Measurements from ENCODE around the gene EXO1. TPM values are rescaled to one million over a fixed set of nuclear protein-coding genes. Genes with fewer than 3 reads are reported as not detected.

Gene EXO1
- total RNA-seq, 4 donors from 2014 or later: 0.39 TPM; not detected in 3

GRCh38 chr1:241836941-241837340 lies 11.1 kb upstream of the EXO1 start:
- H3K36me3 ChIP-seq: no peaks in the 10 kb centered on the region
- H3K4me3 ChIP-seq: no peak overlapping the region
- TF ChIP-seq EP300 (IDR thresholded peaks at IDR 0.05) (no peak), CTCF (IDR thresholded peaks at IDR 0.05) (no peak)
- H3K27ac ChIP-seq: no peak overlapping the region
- peaks cover 0 to 3% (median 0%) of the 10 kb centered on the region in 4 donors for H3K4me1 ChIP-seq
- no peaks in the 10 kb centered on the region for H3K9me3 ChIP-seq
- DNase-seq (ENCODE audit: low spot score in 2 of 2): no peak
- WGBS, 2 donors: 65 to 85% methylated on average over 2 of the region's 2 CpGs
- no peaks in the 10 kb centered on the region for H3K27me3 ChIP-seq

- Histone ChIP-seq H3K36me3 (no peaks in the 10 kb centered on the region), H3K4me3 (no peak overlapping the region), H3K27ac (no peak overlapping the region), H3K9me3 (no peaks in the 10 kb centered on the region), H3K4me1 (peaks cover 0 to 3% (median 0%) of the 10 kb centered on the region in 4 donors), H3K27me3 (no peaks in the 10 kb centered on the region)
- WGBS, 2 donors: 71 to 76% methylated on average over 5 of the region's 5 CpGs
- no peak for DNase-seq (ENCODE audit: low spot score in 2 of 2)
- TF ChIP-seq CTCF (IDR thresholded peaks at IDR 0.05) (no peak), POLR2A (IDR thresholded peaks at IDR 0.05) (no peak)
Measured at GRCh38 chr1:241837416-241837815, 10.6 kb upstream of the EXO1 start.

DNA sequence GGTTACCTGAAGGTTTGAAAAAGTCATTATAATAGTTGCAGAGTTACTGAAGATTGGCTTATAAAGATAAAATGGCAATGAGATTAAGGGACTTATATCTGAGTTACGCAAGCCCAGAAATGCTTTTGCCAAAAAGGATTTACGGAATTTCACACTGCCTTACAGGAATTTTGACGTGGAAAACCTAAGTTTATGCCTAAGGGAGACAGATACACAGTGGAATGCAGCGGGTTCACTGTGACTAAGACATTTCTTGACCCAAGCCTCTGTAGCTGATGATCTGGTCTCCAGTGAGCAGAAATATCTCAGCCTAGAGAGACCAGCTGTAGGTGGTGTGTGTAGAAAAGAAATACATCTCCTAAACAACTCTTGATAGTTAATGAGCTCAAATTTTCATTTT lies 10.1 kb upstream of the EXO1 start:
- Histone ChIP-seq H3K27ac (no peak overlapping the region), H3K36me3 (no peaks in the 10 kb centered on the region), H3K27me3 (no peaks in the 10 kb centered on the region), H3K9me3 (no peaks in the 10 kb centered on the region), H3K4me3 (no peak overlapping the region), H3K4me1 (peaks cover 0 to 3% (median 0%) of the 10 kb centered on the region in 4 donors)
- WGBS, 2 donors: 70 to 81% methylated on average over 4 of the region's 4 CpGs
- TF ChIP-seq CTCF (IDR thresholded peaks at IDR 0.05) (no peak), POLR2A (IDR thresholded peaks at IDR 0.05) (no peak), EP300 (IDR thresholded peaks at IDR 0.05) (no peak)
- no peak for DNase-seq (ENCODE audit: low spot score in 2 of 2)

GRCh38 chr1:241838897-241839296 lies 9.1 kb upstream of the EXO1 start:
- Histone ChIP-seq H3K36me3 (no peaks in the 10 kb centered on the region), H3K9me3 (no peaks in the 10 kb centered on the region), H3K27ac (no peak overlapping the region), H3K4me1 (peaks cover 0 to 3% (median 0%) of the 10 kb centered on the region in 4 donors), H3K27me3 (no peaks in the 10 kb centered on the region), H3K4me3 (no peak overlapping the region)
- 87 to 93% methylated on average over 5 of the region's 5 CpGs for WGBS, 2 donors
- TF ChIP-seq POLR2A (IDR thresholded peaks at IDR 0.05): no peak
- no peak for TF ChIP-seq CTCF (IDR thresholded peaks at IDR 0.05)
- no peak for TF ChIP-seq EP300 (IDR thresholded peaks at IDR 0.05)
- no peak for DNase-seq (ENCODE audit: low spot score in 2 of 2)

DNA sequence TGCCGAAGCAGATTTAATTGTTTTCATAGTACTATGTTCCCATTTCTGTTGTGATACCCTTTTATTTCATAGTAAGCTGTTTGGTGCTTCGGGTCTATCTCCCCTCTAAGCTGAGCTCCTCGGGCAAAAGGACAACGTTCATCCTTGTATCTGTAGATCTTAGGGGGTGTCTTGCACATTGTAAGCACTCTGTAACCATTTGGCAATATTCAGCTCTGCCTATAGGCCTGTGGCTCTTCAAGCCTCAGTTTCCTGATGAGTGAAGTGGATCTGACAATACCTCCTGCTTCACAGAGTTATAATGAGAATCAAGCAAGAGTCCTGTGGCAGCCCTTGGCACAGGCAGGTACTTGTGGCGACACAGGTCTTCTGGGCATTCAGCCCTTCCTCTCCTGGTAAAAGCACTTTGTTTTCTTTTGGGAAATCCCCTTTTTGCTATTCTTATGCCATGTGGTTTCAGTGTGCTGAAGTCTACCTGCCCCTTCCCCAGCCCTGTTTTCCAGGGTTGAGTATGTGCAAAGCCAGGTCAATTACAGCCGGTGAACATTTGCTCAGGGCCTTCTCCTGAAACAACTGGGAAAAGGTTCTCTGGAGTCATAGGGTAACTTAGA lies 8.5 kb upstream of the EXO1 start:
- H3K4me1 ChIP-seq: peaks cover 0 to 3% (median 0%) of the 10 kb centered on the region in 4 donors
- no peak overlapping the region for H3K4me3 ChIP-seq
- 91 to 96% methylated on average over 6 of the region's 6 CpGs for WGBS, 2 donors
- H3K36me3 ChIP-seq: no peaks in the 10 kb centered on the region
- no peaks in the 10 kb centered on the region for H3K9me3 ChIP-seq
- no peak for DNase-seq (ENCODE audit: low spot score in 2 of 2)
- no peak overlapping the region for H3K27ac ChIP-seq
- TF ChIP-seq EP300 (IDR thresholded peaks at IDR 0.05): no peak
- TF ChIP-seq CTCF (IDR thresholded peaks at IDR 0.05): no peak
- TF ChIP-seq POLR2A (IDR thresholded peaks at IDR 0.05): no peak
- H3K27me3 ChIP-seq: no peaks in the 10 kb centered on the region
